ENCODE results near the gene OR2AG1.
"Not testable (repeated sequence)": the region's sequence is repeated elsewhere in the genome, so short reads cannot be mapped to it uniquely, and the experiment has no call there.

Gene OR2AG1

DNA sequence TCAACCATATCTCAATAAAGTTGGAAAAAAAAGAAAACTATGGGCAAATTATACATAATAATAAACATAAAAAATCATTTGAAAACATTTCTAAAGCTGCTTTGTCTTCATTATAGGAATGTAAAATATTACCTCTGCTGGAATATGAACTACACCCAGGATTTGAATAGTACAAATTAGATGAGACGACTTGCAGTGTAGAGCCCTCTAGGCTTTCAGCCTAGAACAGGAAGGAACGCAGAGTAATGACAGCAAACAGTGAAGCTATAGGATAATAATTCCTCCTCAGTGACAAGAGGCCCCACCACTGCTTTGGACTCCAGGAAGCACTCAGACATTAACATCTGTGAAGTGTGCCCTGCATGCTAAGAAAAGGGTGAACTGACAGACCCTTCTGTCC, 7.7 kb downstream of the OR2AG1 start:
- TF ChIP-seq, protein P1, sequence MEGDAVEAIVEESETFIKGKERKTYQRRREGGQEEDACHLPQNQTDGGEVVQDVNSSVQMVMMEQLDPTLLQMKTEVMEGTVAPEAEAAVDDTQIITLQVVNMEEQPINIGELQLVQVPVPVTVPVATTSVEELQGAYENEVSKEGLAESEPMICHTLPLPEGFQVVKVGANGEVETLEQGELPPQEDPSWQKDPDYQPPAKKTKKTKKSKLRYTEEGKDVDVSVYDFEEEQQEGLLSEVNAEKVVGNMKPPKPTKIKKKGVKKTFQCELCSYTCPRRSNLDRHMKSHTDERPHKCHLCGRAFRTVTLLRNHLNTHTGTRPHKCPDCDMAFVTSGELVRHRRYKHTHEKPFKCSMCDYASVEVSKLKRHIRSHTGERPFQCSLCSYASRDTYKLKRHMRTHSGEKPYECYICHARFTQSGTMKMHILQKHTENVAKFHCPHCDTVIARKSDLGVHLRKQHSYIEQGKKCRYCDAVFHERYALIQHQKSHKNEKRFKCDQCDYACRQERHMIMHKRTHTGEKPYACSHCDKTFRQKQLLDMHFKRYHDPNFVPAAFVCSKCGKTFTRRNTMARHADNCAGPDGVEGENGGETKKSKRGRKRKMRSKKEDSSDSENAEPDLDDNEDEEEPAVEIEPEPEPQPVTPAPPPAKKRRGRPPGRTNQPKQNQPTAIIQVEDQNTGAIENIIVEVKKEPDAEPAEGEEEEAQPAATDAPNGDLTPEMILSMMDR (IDR thresholded peaks at IDR 0.05): no peak
- no peak overlapping the region for H3K4me3 ChIP-seq
- H3K27ac ChIP-seq: no peak overlapping the region
- DNase-seq (ENCODE audit: low spot score): no peak

DNA sequence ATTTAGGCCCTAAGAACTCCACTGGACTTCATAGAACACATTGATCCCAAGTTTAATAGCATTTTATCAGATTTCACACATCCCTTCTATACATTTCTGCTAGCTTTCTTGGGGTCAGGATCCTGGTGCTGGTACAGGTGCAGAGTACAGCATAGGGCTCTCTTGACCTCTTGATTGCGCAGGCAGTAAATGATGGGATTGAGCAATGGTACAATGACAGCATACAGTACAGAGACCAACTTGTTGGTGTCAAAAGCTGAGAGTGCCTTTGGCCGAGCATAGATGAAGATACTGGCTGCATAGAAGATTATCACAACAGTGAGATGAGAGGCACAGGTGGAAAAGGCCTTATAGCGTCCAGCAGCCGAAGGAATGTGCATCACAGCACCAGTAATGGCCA, 11.8 kb downstream of the OR2AG1 start:
- no peak overlapping the region for H3K27ac ChIP-seq
- DNase-seq (ENCODE audit: low spot score): no peak
- no peak overlapping the region for H3K4me3 ChIP-seq
- TF ChIP-seq, protein P1 (IDR thresholded peaks at IDR 0.05): no peak

DNA sequence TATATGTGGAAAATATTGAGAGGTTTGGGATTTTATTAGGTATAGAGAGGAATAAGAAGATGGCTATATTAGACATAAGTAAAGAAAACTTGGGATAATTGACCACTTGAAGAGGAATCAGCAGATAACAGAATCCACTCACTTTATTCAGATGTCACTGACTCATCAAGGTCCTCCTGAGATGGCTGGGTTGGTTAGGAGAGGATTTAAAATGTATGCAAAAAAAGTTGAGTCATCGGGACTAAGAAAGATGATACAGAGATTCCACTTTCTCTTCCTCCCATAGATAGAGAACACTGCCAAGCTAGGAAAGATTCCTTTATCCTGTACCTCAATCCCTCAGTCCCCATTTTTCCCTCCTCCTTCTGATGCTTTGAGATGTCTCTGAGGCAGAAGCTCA, 16.6 kb downstream of the OR2AG1 start, which contains the start of gene OR6A2:
OR6A2 (minus strand) TSS at position 288 of the 400 bp plus-strand sequence. CDS start 3,981 bp downstream, outside the sequence.
- no peak within 1 kb of the TSS for H3K4me3 ChIP-seq
- DNase-seq (ENCODE audit: low spot score): no peak
- H3K27ac ChIP-seq: no peak within 1 kb of the TSS
- TF ChIP-seq, protein P1 (IDR thresholded peaks at IDR 0.05): no peak

DNA sequence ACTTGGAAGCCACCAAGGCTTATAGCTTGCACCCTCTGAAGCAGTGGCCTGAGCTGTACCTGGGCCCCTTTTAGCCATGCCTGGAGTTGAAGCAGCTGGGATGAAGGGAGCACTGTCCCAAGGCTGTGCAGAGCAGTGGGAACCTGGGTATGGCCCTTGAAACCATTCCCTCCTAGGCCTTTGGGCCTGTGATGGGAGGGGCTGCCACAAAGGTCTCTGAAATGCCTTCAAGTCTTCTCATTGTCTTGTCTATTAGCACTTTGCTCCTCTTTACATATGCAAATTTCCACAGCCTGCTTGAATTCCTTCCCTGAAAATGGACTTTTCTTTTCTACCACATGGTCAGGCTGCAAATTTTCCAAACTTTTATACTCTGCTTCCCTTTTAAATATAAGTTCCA, 18.3 kb downstream of the OR2AG1 start:
- not testable (repeated sequence) for H3K4me3 ChIP-seq; H3K27ac ChIP-seq; DNase-seq (ENCODE audit: low spot score)

DNA sequence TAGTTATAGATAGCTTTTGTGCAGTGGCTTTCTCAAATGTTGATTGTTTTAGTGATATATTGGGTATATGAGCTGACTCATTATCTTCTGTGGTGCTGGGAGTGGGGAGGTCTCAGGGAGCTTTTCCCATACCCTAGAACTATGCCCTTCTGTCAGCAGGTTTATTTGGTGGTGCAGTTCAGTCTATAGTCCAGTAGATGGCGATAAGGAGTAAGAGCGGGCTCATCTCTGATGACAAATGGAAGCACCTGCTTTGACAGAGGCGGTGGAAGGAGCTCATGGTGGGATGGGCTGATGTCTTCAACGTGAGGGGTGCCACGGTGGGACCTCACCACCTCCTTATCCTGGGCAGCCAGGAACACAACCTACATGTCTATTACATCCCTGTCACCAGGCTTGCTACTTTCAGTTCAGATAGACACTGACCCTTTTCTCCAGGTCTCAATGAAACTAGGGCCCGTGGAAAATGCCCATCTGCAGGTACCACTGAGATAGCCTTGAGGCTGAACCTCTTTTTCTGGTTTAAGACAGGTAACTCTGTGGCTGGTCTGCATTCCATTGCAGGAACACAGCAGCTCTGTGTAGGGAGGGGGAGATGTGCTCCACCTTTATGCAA, 29.7 kb downstream of the OR2AG1 start:
- Histone ChIP-seq H3K4me3 (no peak overlapping the region), H3K27ac (no peak overlapping the region)
- DNase-seq (ENCODE audit: low spot score): no peak
- TF ChIP-seq, protein P1 (IDR thresholded peaks at IDR 0.05): peak; percentile 58

DNA sequence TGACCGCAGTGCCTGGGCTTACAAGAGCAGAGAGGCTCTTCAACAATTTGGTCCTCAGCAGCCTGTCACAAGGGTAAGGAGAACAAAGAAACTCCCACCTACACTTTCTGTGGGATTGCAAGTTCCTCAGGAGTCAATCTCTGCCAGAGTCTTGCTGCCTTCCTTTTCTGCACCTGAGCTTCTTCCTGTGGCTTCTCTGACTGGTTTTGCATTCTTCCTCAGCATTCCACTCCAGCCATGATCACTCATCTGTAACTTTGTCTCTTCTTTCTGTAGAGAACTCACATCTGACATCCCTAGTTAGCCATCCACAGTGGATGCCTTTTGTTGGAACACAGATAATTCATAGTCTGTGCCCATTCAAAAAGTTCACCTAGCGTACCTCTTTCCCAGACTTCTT, 30.8 kb downstream of the OR2AG1 start:
- TF ChIP-seq, protein P1 (IDR thresholded peaks at IDR 0.05): no peak
- DNase-seq (ENCODE audit: low spot score): no peak
- no peak overlapping the region for H3K4me3 ChIP-seq
- no peak overlapping the region for H3K27ac ChIP-seq

DNA sequence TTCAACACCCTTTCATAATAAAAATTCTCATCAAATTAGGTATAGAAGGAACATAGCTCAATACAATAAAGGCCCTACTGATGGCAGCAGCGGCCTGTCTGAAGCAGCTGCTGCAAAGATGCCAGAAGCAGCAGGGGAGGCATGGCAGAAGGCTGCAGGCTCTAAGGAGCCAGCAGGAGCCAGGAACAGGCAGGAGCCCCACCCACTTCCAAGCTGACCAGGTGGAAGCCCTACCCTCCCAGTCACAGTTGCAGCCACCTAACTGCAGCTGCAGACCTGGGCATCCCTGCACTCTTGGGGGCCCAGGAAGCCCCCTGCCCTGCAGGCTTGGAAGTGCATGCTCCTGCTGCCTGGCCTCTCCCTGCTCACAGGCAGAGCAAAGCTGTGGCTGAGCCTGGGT, 34.9 kb downstream of the OR2AG1 start:
- no peak overlapping the region for H3K4me3 ChIP-seq
- TF ChIP-seq, protein P1 (IDR thresholded peaks at IDR 0.05): no peak
- no peak for DNase-seq (ENCODE audit: low spot score)
- H3K27ac ChIP-seq: no peak overlapping the region

All from coronary artery (tissue), 2 donors.